IPS DF 6.9 (cell line): Measurements from ENCODE around the gene NPTX1.
A peak's percentile ranks its signal among the peaks of the same experiment; 100 is the strongest.

ENCODE experiments used
- DNase-seq: peaks from one replicate; pipeline ENCODE4 v3.0.0-alpha.2; 2013; ENCODE audit warnings: low read depth, low spot score
- H3K27ac ChIP-seq: one replicate; pipeline ENCODE4 v1.5.1; 2013; ENCODE audit warnings: low read length, control low read depth
- H3K27me3 ChIP-seq: 2 replicates; pipeline ENCODE4 v1.6.1; 2013; ENCODE audit warnings: mild to moderate bottlenecking, low read length; ENCODE audit not compliant: control insufficient read depth, insufficient read depth
- H3K36me3 ChIP-seq: 2 replicates; pipeline ENCODE4 v1.6.1; 2013; ENCODE audit warnings: low read length; ENCODE audit not compliant: control insufficient read depth, insufficient read depth
- H3K4me1 ChIP-seq: 2 replicates; pipeline ENCODE4 v1.6.1; 2013; ENCODE audit warnings: low read length; ENCODE audit not compliant: control insufficient read depth, insufficient read depth
- H3K4me3 ChIP-seq: 2 replicates; pipeline ENCODE4 v1.5.1; 2013; ENCODE audit warnings: mild to moderate bottlenecking, low read length
- H3K9me3 ChIP-seq: 2 replicates; pipeline ENCODE4 v1.6.1; 2013; ENCODE audit warnings: low read length, inconsistent platforms; ENCODE audit not compliant: control insufficient read depth, insufficient read depth
- WGBS: extraction: QIAGEN DNeasy Blood & Tissue Kit; methylation state at CpG from one replicate; pipeline ENCODE4 v1.1.7; 2013; ENCODE audit warnings: mixed read lengths, missing lambda C conversion rate; ENCODE audit not compliant: insufficient read length, insufficient coverage; 5-methylcytosine and 5-hydroxymethylcytosine counted together

NPTX1 gene

DNA sequence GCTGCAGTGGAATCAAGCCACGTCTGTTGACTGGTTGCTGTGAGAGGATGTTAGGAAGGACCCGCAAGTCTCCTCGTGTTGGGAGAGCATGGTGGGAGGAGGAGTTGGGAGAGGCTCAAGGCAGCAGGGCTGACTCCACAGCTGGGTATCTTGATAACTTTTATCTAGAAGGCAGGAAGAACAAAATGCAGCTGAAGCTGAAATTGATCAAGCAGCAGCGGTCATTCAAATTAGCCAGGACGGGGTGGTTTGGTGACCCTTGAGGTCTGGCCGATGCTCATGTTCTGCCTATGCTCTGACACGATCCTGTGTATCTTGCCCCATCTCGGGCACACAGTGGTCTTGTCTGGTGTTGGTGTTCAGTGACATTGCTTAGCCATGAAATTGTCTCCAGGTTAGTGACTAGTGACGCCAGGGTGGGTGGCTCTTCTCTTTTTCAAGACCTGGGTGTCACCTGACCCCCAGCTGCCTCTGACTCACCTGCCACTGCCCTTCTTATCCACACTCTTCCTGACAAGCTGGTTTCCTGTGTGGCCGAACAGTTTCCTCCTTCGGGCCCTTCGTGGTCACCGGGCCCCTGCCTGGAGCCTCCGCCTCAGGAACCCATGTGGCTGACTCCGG lies 19.1 kb downstream of the NPTX1 start:
- no peak overlapping the region for H3K27ac ChIP-seq
- no CpG with 5 or more reads among the region's 15 CpGs for WGBS
- no peaks in the 10 kb centered on the region for H3K9me3 ChIP-seq
- no peaks in the 10 kb centered on the region; the same call in 1 of the 2 replicates for H3K27me3 ChIP-seq
- H3K36me3 ChIP-seq: no peaks in the 10 kb centered on the region
- no peak for DNase-seq
- 0 out of 2 replicates have a peak, but pooled peaks cover 2% of the 10 kb centered on the region for H3K4me1 ChIP-seq
- H3K4me3 ChIP-seq: no peak overlapping the region

DNA sequence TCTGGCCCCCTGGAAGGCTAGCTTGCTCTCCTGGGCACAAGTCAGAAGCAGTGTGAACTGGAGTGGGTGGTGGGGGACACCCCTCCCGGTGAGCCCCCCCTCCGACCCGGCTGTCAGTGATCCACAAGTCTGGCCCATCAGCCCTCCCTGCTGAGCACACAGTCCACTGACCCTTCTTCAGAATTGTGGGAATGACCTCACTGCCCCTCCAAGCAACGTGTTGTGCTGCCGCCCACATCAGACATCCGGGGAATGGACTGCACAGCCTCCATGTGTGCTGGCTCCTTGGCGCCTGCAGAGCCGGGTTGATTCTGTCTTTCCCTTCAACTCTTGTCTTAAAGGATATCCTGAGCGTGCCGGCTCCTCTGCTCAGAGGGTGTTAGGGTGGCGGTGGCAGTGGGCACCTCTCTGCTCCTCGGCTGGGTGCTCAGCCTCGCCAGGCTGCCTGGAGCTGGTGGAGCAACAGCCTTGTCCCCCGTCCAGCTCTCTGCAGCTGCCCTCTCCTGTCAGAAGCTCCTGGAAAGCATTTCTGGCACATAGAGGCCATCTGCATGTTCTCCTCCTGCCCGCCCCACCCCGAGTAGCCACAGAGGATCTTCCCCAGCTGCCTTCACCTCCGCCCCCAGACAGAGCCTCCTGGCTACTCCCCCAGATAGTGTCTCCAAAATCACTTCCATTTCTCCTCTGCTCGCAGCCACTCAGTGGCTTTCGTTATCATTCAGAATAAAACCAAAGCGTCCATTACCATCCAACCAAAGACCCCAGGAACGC lies 19.8 kb downstream of the NPTX1 start:
- WGBS: no CpG with 5 or more reads among the region's 21 CpGs
- Histone ChIP-seq H3K36me3 (no peaks in the 10 kb centered on the region), H3K9me3 (no peaks in the 10 kb centered on the region), H3K4me1 (0 out of 2 replicates have a peak, but pooled peaks cover 2% of the 10 kb centered on the region), H3K27ac (no peak overlapping the region), H3K27me3 (no peaks in the 10 kb centered on the region; the same call in 1 of the 2 replicates), H3K4me3 (no peak overlapping the region)
- no peak for DNase-seq

DNA sequence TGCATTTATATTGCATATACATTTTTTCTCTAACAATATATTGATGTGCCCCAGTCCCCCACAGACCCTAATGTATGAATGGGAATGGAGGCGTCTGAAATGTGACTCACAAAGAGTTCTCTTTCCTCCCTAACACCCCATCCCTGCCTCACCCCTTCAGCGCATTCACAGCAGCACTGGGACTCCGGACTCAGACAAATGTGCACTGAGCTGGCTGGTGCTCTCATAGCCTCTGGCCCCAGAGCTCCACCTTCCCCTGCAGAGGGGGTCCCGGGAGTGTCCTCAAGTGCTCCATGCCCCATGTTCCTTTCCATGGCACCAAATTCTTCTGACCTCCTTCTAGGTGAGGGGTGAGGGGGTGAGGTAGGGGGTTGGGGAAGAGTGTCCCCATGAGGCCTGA lies 20.6 kb downstream of the NPTX1 start:
- no peaks in the 10 kb centered on the region; the same call in 1 of the 2 replicates for H3K27me3 ChIP-seq
- no peak for DNase-seq
- no peak overlapping the region for H3K27ac ChIP-seq
- H3K4me3 ChIP-seq: no peak overlapping the region
- no CpG with 5 or more reads among the region's 4 CpGs for WGBS
- 0 out of 2 replicates have a peak, but pooled peaks cover 2% of the 10 kb centered on the region for H3K4me1 ChIP-seq
- no peaks in the 10 kb centered on the region for H3K9me3 ChIP-seq
- no peaks in the 10 kb centered on the region for H3K36me3 ChIP-seq

DNA sequence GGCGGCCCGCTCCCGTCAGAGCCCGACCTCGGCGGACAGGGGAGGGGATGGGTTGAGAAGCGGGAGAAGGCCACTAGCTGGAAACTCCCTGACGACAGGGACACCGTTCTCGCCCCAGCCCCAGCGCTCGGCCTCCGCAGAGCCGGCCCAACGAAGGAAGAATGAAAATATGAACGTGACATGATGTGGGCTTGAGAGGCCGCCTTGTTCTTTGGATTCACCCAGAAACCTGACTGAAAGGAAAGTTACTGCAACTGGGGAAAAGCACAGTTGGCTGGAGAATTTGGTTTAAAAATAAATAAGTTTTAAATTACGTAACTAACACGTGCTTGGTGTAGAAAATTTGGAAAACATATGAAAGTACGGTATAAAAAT lies 21.1 kb downstream of the NPTX1 start:
- 0 out of 2 replicates have a peak, but pooled peaks cover 2% of the 10 kb centered on the region for H3K4me1 ChIP-seq
- DNase-seq: no peak
- H3K27ac ChIP-seq: no peak overlapping the region
- H3K36me3 ChIP-seq: no peaks in the 10 kb centered on the region
- H3K4me3 ChIP-seq: peak overlapping the region; percentile 37; the same call in 1 of the 2 replicates
- no CpG with 5 or more reads among the region's 20 CpGs for WGBS
- H3K27me3 ChIP-seq: no peaks in the 10 kb centered on the region; the same call in 1 of the 2 replicates
- no peaks in the 10 kb centered on the region for H3K9me3 ChIP-seq

DNA sequence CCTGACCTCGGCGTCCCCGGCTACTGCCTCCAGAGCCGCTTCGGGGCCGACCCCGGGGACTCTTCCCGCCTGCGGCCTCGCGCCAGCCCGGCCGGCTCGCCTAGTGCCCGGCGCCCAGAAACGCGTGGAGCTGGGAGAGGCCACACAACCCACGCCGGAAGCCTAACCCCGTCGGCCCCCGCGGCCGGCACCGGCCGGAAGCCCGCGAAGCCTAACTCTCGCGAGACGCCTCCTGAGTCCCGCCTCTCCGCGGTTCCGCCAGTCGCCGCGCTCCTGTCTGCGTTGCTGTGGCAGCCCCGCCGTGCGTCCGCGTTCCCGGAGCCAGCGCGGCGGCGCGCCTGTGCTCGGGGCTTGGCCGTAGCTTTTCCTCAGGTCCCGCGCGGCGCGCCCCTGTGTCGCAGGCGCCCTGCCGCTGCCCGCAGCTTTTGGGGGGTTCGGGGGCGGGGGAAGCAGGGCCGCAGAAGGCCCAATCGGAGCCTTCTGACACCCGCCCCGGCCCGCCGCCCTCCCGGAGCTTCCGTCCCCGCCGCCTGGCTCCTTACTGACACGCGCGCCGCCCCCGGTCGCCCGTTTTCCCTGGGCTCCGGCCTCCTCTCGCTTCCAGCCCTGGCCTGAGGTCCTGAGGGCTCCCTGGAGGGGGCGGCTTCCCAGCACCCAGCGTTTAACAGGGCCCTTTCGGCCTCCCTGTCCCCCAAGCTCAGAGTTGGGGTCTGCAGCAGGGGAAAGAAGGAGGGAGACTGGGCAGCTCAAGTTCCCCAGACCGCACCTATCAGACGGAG lies 21.7 kb downstream of the NPTX1 start:
- DNase-seq: peak; percentile 90
- Histone ChIP-seq H3K27me3 (no peaks in the 10 kb centered on the region; the same call in 1 of the 2 replicates), H3K27ac (no peak overlapping the region), H3K4me1 (0 out of 2 replicates have a peak, but pooled peaks cover 2% of the 10 kb centered on the region), H3K4me3 (peak overlapping the region; percentile 37), H3K9me3 (no peaks in the 10 kb centered on the region), H3K36me3 (no peaks in the 10 kb centered on the region)
- no CpG with 5 or more reads among the region's 88 CpGs for WGBS

DNA sequence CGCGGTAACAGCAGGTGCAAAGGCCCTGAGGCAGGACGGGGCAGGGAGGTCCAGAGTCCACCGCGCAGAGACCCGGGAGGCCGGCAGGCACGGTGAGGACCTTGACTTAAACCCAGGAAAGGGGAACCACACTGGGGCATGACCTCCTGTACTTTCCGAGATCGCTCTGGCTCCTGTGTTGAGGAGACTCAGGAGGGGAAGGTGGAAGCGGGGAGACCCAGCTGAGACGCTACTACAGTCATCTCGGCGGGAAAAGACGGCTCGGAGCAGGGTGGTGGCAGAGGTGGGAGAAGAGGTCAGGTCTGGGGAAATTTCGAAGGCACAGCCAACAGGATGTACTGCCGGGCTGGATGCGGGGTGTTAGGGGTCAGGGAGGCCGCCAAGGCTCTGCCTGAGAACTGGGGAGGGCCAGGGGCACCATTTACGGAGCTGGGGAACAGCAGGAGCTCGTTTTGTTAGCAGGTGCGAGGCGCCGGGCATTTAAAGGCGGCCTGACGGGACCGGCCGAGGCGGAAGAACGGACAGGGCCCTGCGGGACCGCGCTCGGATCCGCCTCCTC lies 22.3 kb downstream of the NPTX1 start:
- Histone ChIP-seq H3K9me3 (no peaks in the 10 kb centered on the region), H3K27ac (no peak overlapping the region)
- no CpG with 5 or more reads among the region's 36 CpGs for WGBS

DNA sequence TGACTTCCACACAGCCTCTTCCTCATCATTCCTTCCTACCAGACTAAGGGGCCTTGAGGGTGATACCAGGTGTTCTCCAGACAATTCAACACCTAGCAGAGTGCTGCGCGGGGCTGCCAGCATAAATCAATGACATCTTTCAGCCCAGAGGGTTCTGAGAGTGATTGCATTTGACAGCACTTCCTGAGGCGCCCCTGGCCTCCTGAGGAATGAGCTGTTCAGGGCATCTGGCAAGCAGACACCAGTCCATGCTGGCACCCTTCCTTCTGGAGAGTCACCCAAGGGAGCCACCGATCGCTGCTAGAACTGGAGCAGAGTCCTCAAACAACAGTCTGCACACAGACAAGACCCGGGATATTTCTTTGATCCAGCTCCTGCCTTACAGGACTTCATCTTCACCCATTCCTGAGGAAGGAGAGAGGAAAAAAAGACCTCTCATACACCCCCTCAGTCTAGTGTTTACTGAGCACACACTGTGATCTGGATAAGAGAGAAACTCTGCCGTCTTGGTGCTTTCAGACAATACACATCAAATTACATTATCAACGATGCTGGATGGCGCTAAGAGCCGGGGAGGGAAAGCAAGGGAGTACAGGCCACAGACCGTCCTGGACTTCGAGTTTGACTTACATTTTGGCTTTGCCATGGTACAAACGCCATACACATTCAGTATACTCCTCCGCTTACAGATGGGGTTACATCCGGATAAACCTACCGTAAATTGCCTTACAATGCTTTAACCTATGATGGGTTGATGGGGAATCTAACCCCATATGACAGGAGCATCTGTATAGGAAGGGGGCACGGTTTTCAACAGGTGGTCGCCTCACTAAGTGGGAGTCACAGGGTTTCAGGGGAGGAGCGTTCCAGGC lies 23.0 kb downstream of the NPTX1 start:
- peak overlapping the region; percentile 37; the same call in 1 of the 2 replicates for H3K4me3 ChIP-seq
- H3K36me3 ChIP-seq: no peaks in the 10 kb centered on the region
- no peaks in the 10 kb centered on the region; the same call in 1 of the 2 replicates for H3K27me3 ChIP-seq
- 0 out of 2 replicates have a peak, but pooled peaks cover 2% of the 10 kb centered on the region for H3K4me1 ChIP-seq
- H3K27ac ChIP-seq: no peak overlapping the region
- H3K9me3 ChIP-seq: no peaks in the 10 kb centered on the region
- no peak for DNase-seq
- no CpG with 5 or more reads among the region's 19 CpGs for WGBS

More for the DNA sequence above, 22.3 kb downstream of the NPTX1 start:
- Histone ChIP-seq H3K4me1 (0 out of 2 replicates have a peak, but pooled peaks cover 2% of the 10 kb centered on the region), H3K36me3 (no peaks in the 10 kb centered on the region), H3K4me3 (peak overlapping the region; percentile 37), H3K27me3 (no peaks in the 10 kb centered on the region; the same call in 1 of the 2 replicates)
- DNase-seq: no peak

DNA sequence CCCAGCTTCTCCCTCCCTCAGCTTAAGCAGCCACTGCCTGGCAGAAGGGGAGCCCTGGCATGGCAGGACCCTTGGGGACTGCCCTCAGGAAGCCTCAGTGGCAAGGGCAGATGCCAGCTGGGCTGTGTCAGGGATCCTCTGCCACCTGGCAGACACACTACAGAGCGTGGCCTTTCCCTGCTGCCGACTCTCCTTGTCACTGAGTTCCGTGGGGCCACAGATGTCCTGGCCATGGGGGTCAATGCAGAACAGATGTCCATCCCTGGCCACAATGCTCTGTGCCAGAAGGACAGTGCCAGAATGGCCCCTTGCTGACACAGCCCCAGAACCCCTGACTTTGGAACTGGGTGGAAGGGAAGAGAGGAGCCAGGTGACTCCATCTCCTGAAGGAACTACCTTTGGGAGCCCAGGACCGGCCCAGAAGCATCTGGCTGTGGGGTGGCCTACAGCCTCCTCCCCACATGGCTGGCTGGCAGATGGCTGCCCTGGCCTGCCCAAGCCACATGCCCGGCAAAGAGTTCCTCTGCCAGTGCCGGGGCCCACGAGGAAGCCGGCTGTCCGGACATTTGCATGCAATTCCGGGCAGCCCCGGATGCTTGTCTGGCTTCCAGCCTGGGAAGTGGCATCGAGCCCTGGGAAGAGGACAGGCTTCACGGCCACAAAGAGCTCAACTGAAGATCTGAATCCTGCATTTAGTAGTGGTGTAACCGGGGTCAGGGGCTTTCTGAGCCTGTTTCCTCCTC lies 24.1 kb downstream of the NPTX1 start:
- no peak overlapping the region for H3K27ac ChIP-seq
- H3K4me3 ChIP-seq: no peak overlapping the region
- 0 out of 2 replicates have a peak, but pooled peaks cover 2% of the 10 kb centered on the region for H3K4me1 ChIP-seq
- WGBS: no CpG with 5 or more reads among the region's 14 CpGs
- no peaks in the 10 kb centered on the region for H3K36me3 ChIP-seq
- H3K9me3 ChIP-seq: no peaks in the 10 kb centered on the region
- H3K27me3 ChIP-seq: no peaks in the 10 kb centered on the region; the same call in 1 of the 2 replicates
- no peak for DNase-seq
